ENCODE measurements around the gene GORASP1.

DNA sequence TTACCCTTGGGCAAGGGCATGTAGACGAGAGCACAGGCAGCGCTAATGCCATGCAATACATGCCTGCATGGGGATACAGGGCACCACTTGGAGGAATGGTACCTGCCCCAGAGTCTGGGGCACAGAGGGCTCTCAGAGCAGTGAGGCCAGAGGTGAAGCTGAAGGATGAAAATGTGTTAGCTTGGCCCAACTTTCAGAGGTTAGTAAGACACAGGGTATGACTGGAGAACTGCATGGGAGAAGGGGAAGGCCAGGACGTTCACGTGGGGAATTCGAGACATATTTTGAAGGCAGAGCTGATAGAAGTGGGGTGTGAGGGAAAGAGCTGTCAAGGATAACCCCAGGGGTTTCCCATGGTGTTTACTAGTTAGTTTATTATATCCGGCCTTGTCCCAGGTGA lies 26.4 kb upstream of the GORASP1 start:
- TF ChIP-seq CTCF (IDR thresholded peaks at IDR 0.05) (no peak), POLR2AphosphoS5 (IDR thresholded peaks at IDR 0.05) (no peak), EP300 (IDR thresholded peaks at IDR 0.05) (no peak)
